ENCODE data around the gene PHF13. TPM values are rescaled to one million over a fixed set of nuclear protein-coding genes. Genes with fewer than 3 reads are reported as not detected.
A peak's percentile ranks its signal among the peaks of the same experiment; 100 is the strongest.

Gene PHF13
- total RNA-seq, 4 donors from 2014 or later = 12.6 to 21.7 (median 17.0) TPM

DNA sequence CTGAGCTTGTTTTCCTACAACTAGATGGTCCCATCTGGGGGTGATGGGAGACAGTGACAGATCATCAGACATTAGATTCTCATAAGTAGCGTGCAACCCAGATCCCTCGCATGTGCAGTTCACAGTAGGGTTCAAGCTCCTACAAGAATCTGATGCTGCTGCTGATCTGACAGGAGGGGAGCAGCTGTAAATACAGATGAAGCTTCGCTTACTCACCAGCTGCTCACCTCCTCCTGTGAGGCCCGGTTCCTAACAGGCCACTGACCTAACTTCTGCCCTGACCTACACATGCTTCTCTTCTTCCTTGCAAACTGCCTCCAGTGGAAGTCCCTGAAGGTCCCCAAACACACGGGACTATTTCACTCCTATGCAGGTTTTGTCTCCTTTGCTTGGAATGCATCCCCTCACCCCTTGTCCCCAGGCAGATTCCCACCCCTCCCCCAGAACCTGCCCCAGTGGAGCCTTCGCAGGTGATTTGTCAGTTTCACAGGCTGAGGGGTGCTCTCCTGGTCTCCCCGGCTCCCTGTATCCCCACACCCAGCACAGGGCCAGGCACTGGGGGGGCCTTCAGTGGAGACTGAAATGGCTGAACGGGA is 39.4 kb upstream of the PHF13 start:
- H3K4me1 ChIP-seq = peaks cover 5% of the 10 kb centered on the region
- no peak overlapping the region for H3K4me3 ChIP-seq
- H3K27ac ChIP-seq = no peak overlapping the region
- H3K36me3 ChIP-seq = no peaks in the 10 kb centered on the region
- TF ChIP-seq POLR2AphosphoS5 (IDR thresholded peaks at IDR 0.05) (no peak), POLR2A (IDR thresholded peaks at IDR 0.05) (no peak), EP300 (IDR thresholded peaks at IDR 0.05) (no peak)
- TF ChIP-seq, protein P1, sequence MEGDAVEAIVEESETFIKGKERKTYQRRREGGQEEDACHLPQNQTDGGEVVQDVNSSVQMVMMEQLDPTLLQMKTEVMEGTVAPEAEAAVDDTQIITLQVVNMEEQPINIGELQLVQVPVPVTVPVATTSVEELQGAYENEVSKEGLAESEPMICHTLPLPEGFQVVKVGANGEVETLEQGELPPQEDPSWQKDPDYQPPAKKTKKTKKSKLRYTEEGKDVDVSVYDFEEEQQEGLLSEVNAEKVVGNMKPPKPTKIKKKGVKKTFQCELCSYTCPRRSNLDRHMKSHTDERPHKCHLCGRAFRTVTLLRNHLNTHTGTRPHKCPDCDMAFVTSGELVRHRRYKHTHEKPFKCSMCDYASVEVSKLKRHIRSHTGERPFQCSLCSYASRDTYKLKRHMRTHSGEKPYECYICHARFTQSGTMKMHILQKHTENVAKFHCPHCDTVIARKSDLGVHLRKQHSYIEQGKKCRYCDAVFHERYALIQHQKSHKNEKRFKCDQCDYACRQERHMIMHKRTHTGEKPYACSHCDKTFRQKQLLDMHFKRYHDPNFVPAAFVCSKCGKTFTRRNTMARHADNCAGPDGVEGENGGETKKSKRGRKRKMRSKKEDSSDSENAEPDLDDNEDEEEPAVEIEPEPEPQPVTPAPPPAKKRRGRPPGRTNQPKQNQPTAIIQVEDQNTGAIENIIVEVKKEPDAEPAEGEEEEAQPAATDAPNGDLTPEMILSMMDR (IDR thresholded peaks at IDR 0.05) = no peak
- 79% methylated on average over 8 of the region's 8 CpGs for WGBS
- no peaks in the 10 kb centered on the region for H3K27me3 ChIP-seq
- no peak for DNase-seq (ENCODE audit: low spot score in 2 of 2)
- H3K9me3 ChIP-seq = no peaks in the 10 kb centered on the region

DNA sequence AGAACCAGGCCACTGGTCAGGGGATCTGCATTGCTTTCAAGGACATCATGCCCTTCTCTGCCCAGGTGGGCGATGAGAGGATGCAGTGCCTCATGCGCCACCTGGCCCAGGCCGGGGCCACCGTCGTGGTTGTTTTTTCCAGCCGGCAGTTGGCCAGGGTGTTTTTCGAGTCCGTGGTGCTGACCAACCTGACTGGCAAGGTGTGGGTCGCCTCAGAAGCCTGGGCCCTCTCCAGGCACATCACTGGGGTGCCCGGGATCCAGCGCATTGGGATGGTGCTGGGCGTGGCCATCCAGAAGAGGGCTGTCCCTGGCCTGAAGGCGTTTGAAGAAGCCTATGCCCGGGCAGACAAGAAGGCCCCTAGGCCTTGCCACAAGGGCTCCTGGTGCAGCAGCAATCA is 38.7 kb upstream of the PHF13 start:
- no peaks in the 10 kb centered on the region for H3K36me3 ChIP-seq
- no peak overlapping the region for H3K4me3 ChIP-seq
- TF ChIP-seq EP300 (IDR thresholded peaks at IDR 0.05) = no peak
- TF ChIP-seq POLR2A (IDR thresholded peaks at IDR 0.05) = no peak
- no peak for TF ChIP-seq POLR2AphosphoS5 (IDR thresholded peaks at IDR 0.05)
- TF ChIP-seq, protein P1 (IDR thresholded peaks at IDR 0.05) = no peak
- no peak overlapping the region for H3K27ac ChIP-seq
- H3K4me1 ChIP-seq = peaks cover 9% of the 10 kb centered on the region
- H3K9me3 ChIP-seq = no peaks in the 10 kb centered on the region
- no peak for DNase-seq (ENCODE audit: low spot score in 2 of 2)
- H3K27me3 ChIP-seq = no peaks in the 10 kb centered on the region
- WGBS = 83% methylated on average over 5 of the region's 14 CpGs

DNA sequence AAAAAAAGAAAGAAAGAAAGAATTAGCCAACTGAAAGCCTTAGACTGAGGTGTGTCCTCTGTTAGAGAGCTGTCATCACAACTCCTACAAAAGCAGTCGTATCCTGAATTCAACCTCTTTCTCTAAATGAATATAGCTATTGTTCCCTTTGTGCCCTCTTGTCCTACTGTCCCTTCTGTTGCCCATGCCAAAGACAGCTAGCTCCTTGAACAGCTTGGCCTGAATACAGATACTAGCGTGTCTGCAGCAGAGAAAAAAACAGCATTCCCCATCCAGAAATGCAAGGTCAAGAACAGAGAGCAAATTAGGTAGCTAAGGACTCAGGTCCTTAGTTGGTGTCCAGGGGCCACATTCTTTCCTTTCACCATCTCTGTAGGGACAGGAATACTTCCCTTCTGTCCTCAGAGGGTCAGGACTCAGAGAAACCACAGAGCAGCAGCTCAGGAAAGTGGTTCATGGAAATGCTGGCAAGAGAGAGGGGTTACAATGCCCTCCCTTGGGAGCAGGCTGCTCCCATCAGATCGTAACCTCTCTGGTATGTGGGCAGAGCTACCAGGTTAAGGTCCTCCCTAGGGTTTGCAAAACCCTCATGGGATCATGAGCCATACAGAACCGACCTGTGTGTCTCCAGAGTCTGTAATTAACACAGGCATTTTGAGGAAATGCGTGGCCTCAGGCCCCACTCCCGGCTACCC is 35.6 kb upstream of the PHF13 start:
- no peaks in the 10 kb centered on the region for H3K36me3 ChIP-seq
- WGBS = 79% methylated on average over 4 of the region's 6 CpGs
- no peak overlapping the region for H3K4me3 ChIP-seq
- peak overlapping the region; percentile 37 for H3K27ac ChIP-seq
- TF ChIP-seq EP300 (IDR thresholded peaks at IDR 0.05) = no peak
- TF ChIP-seq, protein P1 (IDR thresholded peaks at IDR 0.05) = no peak
- no peak for TF ChIP-seq POLR2A (IDR thresholded peaks at IDR 0.05)
- TF ChIP-seq POLR2AphosphoS5 (IDR thresholded peaks at IDR 0.05) = no peak
- H3K4me1 ChIP-seq = peaks cover 33% of the 10 kb centered on the region
- H3K27me3 ChIP-seq = no peaks in the 10 kb centered on the region
- H3K9me3 ChIP-seq = no peaks in the 10 kb centered on the region
- DNase-seq (ENCODE audit: low spot score in 2 of 2) = no peak

DNA sequence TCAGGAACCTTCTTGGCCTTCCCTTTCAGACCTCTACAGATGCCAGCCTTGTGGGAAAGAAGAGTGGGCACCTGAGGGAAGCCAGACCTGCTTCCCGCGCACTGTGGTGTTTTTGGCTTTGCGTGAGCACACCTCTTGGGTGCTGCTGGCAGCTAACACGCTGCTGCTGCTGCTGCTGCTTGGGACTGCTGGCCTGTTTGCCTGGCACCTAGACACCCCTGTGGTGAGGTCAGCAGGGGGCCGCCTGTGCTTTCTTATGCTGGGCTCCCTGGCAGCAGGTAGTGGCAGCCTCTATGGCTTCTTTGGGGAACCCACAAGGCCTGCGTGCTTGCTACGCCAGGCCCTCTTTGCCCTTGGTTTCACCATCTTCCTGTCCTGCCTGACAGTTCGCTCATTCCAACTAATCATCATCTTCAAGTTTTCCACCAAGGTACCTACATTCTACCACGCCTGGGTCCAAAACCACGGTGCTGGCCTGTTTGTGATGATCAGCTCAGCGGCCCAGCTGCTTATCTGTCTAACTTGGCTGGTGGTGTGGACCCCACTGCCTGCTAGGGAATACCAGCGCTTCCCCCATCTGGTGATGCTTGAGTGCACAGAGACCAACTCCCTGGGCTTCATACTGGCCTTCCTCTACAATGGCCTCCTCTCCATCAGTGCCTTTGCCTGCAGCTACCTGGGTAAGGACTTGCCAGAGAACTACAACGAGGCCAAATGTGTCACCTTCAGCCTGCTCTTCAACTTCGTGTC is 34.7 kb upstream of the PHF13 start:
- Histone ChIP-seq H3K27ac (peak overlapping the region; percentile 92), H3K4me3 (peak overlapping the region; percentile 82), H3K4me1 (peaks cover 33% of the 10 kb centered on the region), H3K9me3 (no peaks in the 10 kb centered on the region), H3K27me3 (no peaks in the 10 kb centered on the region), H3K36me3 (no peaks in the 10 kb centered on the region)
- WGBS = 91% methylated on average over 12 of the region's 14 CpGs
- no peak for DNase-seq (ENCODE audit: low spot score in 2 of 2)
- TF ChIP-seq POLR2A (IDR thresholded peaks at IDR 0.05) (no peak), POLR2AphosphoS5 (IDR thresholded peaks at IDR 0.05) (no peak), EP300 (IDR thresholded peaks at IDR 0.05) (no peak)
- TF ChIP-seq, protein P1 (IDR thresholded peaks at IDR 0.05) = no peak
